Retina (tissue), 1 donor: ENCODE data around the gene SLC39A13.

Experiments
- DNase-seq: peaks from one replicate; pipeline ENCODE4 v3.0.0-alpha.2; 2016

The SLC39A13 gene

DNA sequence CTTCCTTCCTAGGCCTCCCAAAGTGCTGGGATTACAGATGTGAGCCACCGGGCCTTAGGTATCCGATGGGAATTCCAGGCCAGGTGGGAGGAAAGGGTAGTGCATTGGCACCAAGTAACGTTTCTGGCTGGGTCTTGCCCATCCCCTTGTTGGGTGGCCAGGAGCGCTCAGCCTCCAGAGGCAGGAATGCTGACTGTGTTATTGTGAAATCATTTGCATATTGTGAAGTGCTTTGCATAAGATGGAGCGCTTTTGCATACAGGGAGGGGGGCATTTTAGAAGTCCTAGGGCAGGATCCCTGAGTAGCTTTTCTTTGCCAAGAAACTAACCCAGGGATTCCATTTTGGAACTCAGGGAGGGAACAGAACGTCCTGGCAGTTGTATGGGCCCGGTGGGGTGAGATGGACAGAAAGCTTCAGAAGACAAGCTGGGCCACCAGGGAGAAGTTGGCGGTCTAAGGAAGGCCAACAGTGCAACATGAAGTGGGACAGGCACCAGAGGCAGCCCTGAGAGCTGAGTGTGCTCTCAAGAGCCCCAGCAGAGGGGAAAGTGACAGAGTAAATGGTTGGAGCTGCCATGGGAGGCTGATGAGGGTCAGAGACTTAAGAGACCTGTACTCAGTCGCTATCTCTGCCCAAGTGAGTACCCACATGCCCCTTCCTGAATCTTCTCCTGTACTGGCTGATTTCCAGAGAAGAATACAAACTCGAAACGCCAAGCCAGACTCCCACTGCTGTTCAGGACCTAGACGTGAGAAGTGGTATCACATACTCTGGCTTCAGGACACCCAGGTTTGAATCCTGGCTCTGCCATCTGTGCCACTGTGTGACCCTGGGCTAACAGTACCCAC, 1.3 kb upstream of the SLC39A13 start:
- no peak for DNase-seq

DNA sequence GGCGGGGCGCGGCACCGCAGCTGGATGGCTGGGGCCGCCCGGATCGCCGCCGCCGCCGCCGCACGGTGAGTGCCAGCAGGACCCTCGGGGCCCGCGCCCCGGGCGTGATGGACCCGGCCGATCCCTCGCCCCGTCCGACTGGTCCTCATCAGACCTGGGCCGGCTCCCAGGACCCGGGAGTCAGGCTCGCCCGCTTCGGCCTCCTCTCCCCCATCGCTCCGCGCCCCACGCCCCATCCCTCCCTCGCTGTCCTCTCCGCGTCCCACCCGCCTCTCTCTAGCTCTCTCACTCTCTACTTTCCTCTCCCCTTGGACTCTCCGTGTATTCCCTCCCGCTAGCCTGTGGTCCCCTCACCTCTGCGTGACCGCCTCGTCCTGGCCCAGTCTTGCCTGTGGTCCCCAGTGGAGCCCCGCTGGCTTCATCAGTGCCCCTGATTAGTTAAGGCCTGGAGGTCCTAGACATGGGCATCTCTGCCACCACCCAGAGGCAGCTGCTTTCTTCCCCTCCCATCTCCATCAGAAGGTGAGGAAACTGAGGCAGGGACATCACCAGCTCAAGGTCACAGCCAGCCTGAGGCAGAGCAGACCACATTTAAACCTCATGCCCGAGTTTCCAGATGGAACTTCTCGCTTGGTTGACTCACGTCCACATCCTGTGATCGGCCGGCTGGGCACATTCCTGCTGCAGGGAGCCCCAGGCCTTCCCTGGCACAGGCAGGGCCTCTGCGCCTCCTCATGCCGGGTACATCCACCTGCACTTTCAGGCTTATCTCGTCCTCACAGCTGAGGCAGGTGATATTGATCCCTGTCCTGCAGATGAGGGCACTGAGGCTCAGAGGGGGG, 429 bp downstream of the SLC39A13 start:
- peak; percentile 56 for DNase-seq

DNA sequence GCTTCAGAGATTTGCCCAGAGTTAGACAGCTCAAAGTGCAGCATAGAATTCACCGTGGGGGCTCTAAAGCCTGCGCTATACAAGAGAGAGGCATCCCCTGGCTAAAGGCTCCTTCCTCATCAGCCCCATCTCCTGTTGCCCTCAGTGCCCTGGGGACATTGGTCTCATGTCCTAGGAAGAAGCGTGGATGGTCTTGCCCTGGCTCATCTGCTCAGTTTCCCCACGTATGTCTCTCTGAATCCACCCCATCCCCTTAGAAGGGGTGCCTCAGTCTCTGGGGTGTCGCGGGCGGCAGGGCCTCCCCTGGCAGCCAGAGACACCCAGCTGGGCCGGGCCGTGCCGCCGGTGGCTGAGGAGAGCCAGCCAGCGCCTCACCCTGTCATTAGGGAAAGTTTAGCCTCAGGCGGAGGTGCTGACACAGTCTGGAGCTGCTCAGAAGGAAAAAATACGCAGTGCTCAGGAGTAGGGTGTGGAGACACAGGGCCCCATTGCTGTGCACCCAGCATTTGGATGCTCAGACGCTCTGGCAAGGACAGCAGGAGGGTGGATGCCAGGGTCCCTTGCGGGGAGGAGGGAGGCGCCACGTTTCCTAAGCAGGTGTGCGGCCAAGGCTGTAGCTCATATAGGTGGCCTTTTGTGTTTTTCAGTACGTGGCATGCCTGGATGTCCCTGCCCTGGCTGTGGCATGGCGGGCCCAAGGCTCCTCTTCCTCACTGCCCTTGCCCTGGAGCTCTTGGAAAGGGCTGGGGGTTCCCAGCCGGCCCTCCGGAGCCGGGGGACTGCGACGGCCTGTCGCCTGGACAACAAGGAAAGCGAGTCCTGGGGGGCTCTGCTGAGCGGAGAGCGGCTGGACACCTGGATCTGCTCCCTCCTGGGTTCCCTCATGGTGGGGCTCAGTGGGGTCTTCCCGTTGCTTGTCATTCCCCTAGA, 1.3 kb downstream of the SLC39A13 start:
- DNase-seq = no peak

DNA sequence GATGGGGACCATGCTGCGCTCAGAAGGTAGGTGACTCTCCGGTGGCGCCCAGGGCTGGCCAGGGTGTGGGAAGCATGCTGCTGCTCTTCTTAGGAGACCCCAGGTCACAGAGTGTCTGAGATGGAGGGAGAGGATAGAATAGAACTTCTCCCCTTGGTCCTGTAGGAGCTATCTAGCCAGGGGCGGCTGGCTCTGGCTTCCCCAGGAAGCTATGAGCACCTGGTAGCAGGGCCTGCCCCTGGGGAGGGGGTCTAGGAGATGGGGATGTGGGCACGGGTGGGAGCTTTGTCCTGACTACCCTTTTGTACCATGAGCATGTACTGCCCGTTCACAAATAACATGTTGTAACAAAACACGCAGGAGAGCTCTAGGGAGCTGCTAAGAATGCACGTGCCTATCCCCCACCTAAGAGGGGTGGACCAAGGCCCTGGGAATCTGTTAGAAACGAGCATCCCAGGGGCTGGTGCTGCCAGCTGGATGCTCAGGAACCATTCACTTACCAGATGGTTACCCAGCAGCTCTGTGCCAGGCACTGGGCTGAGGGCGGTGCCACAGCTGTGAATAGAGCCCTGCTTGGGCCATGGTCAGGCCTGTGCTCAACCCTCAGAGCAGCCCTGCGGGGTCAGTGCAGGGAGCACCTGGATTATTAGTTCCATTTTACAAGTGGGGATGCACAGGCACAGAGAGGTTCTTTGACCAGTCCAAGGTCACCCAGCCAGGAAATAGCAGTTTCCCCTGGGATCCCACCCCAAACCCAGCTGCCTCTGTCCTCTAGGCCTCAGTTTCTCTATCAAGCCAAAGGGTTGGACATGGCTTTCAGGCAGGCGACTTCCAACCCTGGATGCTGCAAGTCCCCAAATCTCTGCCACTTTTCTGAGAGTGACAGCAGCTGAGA, 2.2 kb downstream of the SLC39A13 start:
- DNase-seq = no peak

DNA sequence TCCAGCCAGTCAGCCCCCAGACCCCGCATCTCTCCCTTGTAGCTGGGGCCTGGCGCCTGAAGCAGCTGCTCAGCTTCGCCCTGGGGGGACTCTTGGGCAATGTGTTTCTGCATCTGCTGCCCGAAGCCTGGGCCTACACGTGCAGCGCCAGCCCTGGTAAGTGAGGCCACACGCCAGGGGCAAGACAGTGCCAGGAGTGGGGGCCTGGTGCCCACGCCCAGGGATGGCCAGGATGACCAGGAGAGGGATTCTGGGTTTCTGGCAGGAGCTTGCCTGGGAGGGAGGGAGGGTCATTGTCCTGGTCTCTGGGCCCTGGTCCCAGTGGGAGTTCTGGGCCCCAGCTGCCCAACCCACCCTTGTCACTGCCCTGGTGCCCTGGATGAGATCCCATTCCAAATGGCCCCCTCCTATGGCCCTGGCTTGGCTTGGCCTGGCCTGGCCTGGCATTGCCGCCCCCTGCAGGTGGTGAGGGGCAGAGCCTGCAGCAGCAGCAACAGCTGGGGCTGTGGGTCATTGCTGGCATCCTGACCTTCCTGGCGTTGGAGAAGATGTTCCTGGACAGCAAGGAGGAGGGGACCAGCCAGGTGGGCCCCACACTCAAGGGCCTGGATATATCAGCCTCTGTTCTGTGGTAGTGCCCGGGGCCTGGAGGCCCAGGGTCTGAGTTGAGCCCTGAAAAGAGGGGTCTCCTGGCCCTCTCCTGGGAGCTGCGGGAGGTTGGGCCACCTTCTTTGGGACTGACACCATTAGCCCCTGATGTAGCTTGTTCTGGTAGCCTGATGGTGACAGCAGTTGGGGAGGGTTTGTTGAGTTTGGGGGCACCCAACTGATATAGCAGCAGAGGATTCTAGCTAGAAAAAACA, 3.7 kb downstream of the SLC39A13 start:
- DNase-seq = no peak

DNA sequence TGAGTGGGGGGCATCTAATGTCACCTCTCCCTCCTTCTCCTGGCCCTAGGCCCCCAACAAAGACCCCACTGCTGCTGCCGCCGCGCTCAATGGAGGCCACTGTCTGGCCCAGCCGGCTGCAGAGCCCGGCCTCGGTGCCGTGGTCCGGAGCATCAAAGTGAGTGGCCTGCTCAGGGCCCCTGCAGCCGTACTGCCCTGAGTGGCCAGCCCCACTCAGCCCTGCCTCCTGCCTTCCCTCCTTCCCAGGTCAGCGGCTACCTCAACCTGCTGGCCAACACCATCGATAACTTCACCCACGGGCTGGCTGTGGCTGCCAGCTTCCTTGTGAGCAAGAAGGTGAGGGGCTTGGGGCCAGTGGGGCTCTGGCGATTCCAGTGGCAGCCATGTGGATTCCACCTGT, 5.0 kb downstream of the SLC39A13 start:
- no peak for DNase-seq

DNA sequence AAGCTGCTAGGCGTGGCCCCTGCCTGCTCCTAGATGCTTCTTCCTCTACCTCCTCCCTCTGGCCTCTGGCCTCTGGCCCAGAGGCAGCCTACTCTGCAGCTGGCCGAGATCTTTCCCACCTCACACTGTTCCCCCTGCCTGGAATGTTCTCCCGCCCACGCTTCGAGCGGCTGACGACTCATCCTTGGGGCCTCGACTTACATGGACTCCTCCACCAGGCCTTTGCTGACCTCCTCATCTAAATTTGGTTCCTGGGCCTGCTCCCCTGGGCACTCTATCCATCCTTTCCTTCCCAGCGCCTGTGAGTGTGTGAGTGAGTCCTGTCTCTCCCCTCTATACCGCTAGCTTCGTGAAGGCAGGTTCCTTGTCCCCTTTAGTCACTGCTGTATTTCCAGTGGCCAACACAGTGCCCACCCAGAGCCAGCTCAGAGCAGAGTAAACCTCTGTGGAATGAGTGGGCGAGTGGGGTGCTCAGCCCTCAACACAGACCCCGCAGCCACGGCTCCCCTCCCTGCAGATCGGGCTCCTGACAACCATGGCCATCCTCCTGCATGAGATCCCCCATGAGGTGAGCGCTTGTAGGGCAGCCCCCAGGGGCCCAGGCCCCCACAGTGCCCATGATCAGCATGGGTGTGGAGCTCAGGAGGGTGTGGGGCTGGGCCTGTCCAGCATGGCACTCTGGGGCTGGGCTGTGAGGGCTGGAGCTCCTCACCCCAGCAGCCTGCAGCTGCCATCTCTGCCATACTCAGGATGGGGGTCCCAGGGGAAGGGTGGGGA, 5.7 kb downstream of the SLC39A13 start:
- DNase-seq = no peak

DNA sequence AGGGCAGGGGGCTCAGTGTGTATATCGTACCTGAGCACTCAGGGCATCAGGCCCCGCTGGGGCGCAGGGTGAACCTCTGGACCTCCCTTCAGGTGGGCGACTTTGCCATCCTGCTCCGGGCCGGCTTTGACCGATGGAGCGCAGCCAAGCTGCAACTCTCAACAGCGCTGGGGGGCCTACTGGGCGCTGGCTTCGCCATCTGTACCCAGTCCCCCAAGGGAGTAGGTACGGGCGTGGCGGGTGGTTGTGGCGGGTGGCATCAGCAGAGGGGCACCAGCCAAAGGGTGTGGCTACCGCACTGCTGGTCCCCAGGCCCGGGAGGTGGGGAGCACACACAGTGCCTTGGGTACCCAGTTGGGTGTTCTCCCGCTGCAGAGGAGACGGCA, 6.3 kb downstream of the SLC39A13 start:
- no peak for DNase-seq

DNA sequence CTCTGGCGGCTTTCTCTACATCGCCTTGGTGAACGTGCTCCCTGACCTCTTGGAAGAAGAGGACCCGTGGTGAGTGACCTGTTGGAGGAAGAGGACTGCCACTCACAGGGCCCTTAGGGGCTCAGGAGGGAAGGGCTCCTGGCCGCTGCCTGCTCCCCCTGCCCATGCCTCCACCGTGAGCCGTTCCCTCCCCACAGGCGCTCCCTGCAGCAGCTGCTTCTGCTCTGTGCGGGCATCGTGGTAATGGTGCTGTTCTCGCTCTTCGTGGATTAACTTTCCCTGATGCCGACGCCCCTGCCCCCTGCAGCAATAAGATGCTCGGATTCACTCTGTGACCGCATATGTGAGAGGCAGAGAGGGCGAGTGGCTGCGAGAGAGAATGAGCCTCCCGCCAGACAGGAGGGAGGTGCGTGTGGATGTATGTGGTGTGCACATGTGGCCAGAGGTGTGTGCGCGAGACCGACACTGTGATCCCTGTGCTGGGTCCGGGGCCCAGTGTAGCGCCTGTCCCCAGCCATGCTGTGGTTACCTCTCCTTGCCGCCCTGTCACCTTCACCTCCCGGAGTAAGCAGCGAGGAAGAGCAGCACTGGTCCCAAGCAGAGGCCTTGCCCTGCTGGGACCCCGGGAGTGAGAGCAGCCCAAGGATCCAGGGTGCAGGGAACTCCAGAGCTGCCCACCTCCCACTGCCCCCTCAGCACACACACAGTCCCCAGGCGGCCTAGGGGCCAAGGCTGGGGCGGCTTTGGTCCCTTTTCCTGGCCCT, 6.9 kb downstream of the SLC39A13 start:
- no peak for DNase-seq

DNA sequence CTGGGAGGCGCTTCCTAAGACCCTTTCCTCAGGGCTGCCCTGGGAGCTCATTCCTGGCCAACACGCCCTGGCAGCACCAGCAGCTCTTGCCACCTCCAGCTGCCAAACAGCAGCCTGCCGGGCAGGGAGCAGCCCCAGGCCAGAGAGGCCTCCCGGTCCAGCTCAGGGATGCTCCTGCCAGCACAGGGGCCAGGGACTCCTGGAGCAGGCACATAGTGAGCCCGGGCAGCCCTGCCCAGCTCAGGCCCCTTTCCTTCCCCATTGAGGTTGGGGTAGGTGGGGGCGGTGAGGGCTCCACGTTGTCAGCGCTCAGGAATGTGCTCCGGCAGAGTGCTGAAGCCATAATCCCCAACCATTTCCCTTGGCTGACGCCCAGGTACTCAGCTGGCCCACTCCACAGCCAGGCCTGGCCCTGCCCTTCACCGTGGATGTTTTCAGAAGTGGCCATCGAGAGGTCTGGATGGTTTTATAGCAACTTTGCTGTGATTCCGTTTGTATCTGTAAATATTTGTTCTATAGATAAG, 7.6 kb downstream of the SLC39A13 start:
- no peak for DNase-seq

DNA sequence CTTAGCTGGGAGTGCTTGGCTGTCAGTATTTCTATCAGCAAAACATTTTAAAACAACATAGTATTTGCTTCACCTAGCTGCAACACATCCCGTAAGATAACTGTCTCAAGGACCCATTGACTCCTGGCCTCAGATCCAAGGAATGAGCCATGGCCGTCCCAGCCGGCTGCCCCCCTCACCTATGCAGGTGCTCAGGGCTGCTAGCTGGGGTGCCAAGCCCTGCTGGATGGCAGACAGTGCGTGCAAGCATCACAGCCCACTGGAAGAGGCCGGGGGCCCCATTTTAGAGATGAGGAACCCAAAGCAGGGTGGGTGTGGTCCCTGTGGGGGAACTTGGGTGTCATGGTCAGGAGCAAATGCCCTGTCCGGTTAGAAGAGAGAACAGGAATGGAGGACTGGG, 9.3 kb downstream of the SLC39A13 start:
- DNase-seq = no peak

DNA sequence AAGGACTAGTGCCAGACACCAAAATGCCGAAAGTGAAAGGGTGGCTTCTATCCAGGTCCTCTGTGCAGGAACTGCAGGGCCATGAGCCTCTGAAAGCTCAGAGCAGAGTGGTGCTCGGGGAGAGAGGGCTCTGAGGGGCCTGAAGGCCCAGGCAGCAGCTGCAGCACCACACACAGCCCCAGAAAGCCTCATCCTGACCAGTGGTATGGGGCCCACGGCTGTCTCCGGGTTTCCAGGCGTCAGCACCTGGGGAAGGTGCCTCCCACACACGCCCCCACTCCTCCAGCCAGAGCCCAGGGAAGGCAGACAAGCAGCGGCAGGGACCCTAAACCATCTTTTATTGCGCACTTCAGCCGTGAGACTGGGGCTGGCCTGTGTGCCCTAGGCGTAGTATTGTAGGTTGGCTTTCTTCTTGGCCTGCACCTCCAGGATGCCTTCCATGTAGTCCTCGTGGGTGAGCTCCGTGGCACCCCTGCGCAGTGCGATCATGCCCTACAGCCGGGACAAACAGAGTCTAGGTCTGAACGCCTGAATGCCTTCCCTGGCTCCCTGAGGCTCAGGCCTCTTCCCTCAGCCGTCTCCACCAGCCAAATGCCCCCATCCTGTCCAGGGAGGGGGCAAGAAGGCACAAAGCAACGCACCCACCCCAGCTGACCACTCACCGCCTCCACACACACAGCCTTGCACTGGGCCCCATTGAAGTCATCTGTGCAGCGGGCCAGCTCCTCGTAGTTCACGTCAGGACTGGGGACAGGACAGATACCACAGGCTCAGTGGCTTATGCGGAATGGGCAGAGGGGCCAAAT, 10.3 kb downstream of the SLC39A13 start:
- DNase-seq = no peak

DNA sequence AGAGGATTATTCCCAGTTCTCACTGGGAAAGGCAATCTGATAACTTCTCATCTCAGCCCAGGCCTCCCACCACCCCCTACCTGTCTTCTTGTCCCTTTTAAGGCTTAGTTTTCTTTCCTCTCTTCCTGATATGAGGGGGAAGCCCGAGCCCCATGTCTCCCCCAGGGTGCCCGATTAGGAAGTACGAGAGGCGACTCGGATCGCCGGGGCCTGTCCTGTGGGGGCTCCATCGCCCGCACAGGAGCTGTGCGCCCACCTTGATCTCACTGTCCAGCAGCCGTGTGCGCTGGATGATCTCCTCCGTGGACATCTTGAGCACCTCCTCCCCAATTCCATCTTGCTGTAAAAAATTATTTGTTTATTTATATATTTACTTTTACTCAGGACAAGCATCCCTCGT, 17.2 kb downstream of the SLC39A13 start:
- no peak for DNase-seq

DNA sequence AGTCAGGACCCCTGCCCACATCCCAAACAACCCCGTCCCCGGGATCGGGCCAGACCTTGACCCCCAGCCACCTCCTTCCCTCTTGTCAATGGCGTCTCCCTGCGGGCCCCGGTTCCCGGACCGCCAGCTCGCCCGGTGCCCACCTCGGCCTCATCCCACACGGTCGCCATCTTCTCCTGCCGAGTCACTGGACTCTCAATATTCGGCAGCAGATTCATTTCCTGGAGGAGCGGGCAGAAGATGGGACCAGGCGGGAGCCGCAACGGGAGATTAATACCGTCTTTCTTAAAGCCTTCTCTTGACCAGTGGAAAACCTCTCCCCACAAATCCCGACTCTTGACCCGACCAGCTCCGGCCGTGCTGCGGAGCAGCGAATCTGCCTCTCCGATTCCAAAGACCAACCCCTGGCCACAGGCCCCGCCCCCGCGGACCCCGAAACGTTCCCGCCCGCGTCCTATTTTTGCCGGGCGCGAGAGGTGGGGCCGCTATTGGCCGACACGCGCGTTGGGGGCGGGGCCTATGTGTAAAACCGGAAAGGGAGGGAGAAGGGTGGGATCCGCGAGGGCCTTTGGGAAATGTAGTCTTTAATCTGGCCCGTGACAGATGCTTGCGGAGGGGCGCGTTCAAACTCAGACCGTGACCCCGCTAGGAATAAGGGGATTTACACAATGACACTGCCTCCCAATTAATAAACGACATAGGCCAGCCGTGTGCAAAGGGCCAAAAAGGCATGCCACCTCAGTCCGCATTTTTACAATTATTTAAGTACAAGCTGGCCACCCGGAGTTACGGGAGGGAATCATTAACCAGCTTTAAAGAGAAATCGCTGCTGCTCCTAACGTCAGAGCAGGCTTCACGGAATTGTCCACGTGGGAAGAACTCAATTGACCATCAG, 17.9 kb downstream of the SLC39A13 start, which contains the start of gene PSMC3:
Gene PSMC3, minus strand, starts transcription at position 378 of the 895 bp plus-strand sequence. Its CDS starts 160 bp downstream, at position 218.
- DNase-seq = peak; percentile 99

DNA sequence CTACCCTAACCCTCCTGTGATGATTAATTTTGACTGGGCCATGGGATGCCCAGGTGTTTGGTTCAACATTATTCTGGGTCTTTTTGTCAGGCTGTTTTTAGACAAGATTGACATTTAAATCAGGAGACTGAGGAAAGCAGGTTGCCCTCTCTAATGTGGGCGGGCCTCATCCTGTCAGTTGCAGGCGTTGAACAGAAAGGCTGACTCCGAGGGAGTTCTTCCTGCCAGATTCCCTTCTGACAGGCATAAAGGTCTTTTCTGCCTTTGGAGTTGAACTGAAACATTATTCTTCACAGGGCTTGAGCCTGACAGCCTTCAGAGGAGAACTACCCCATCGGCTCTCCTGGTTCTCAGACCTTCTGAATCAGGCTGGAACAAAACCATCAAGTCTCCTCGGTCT, 22.1 kb downstream of the SLC39A13 start:
- no peak for DNase-seq

DNA sequence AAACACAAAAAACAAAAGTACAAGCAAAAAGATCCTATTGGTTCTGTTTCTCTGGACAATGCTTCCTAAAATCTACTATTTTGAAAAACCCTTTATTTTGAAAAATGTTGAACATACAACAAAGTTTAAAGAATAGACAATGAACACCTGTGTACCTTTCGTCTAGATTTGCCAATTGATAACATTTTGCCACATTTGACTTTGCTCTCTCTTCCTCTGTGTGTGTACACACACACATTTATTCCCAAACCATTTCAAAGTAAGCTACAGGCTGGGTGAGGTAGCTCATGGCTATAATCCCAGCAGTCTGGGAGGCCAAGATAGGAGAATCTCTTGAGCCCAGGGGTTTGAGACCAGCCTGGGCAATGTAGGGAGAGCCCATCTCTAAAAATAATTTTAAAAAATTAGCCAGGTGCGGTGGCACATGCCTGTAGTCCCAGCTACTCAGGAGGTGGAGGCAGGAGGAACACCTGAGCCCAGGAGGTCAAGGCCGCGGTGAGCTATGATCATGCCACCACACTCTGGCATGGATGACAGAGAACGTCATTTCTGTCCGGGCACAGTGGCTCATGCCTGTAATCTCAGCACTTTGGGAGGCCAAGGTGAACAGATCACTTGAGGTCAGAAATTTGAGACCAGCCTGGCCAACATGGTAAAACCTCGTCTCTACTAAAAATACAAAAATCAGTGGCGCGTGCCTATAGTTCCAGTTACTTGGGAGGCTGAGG, 23.1 kb downstream of the SLC39A13 start:
- no peak for DNase-seq
